HL-60/S4 (cell line): Measurements from ENCODE around the gene FSCN2.

Experiments used
- in situ Hi-C: fragments of 300-500 bp; cut with MboI; formaldehyde crosslinking; loops from 2 replicates; pipeline ENCODE4 v1.14.3; 2022; ENCODE audit warnings: low sequenced_read_pairs

Gene FSCN2

DNA sequence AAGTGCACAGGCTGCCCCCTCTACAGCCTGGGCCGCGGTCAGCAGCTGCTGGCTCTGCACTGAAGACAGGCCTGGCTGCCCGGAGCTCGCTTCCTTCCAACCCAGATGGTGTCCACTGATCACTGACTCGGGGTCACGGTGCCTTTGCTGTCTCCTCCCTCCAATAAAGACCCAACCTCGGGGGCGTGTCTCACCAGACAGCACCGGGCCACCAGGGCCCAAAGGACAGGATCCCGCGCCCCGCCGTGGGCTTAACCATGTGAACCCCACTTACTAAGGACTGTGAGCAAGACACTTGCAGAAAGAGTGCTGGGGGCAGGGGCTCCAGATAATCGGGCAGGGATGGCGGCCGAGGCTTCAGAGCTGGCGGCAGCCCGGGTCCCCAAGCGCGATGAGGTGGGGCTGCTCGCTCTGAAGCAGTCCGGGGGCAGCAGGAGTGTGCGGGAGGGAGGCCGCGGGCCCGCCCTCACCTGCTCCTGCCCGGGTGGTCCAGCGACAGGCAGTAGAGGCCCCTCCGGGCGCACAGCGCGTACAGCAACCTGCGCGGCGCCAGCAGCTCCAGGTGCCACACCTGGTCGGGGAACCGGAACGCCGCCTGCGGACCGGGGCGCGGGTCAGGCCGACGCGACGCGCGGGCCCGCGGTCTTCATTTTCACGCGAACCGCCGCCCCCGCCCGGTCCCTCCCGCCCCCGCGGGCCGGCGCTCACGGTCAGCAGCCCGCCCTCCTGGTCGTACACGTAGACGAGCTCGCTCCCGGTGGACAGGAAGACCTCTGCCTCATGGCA is 23.5 kb downstream of the FSCN2 start:
- in situ Hi-C loops, result no loop called here

- in situ Hi-C loops, result no loop called here
Measured at GRCh38 chr17:81552244-81553017, 24.3 kb downstream of the FSCN2 start, which contains the start of gene FAAP100. TSS of gene FAAP100 (minus strand) at chr17:81552353. CDS start at chr17:81552330, 23 bp downstream.

DNA sequence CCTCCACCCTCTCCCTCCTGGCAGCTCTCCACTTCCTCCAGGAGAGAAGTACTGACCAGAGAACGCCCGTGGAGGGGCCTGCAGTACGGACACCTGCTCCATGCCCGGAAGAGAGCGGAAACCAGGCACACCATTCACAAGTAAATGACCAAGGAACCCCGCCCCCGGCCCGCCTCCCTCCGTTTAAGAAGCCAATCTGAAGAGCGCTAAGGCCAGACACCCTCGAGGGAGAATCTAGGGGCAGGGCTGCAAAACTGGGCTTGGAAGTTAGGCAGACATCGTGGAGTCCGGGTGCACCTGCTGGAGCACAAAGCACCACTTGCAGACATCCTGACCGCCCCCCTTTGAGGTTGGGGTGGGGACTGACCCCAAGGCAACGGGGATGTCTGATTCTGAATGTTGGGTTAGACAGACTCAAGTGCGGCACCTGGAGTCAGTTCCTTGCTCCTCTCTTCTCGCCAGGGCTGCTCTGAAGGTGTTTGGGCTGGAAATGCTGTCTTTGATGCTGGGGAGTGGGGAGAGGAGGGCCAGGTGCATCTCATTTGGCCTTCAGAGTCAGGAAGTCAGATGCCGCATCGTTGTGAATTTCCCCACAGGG is 24.9 kb downstream of the FSCN2 start:
- in situ Hi-C loops, result no loop called here

DNA sequence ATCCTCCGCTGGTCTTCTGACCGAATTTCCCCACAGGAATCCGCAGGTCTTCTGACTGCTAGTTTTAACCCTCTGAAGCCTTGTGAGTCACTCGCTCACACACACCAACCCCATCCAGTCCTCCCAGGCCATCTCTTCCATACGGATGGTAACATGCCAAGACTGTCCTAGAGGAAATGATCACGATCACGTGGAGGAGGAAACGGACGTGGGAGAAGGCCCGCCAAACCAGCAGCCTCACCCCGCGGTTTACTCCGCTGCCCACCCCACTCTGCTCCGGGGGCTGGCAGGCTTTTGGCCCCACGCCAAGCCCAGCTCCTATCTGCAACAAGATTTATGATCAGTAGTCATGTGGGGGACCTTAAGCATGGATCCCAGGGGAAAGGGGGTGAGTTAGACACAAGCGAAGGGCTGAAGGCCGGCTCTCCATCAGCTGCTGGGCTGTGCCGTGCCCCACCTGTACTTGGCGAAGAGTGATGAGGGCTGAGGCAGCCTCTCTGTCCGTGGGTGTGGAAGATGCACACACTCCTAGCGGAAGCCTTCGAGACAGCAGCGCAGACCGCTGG is 25.5 kb downstream of the FSCN2 start:
- in situ Hi-C loops, result no loop called here

- in situ Hi-C loops, result no loop called here
Measured at GRCh38 chr17:81556175-81556691, 28.1 kb downstream of the FSCN2 start.

- in situ Hi-C loops, result no loop called here
Measured at GRCh38 chr17:81556863-81557262, 28.7 kb downstream of the FSCN2 start.

GRCh38 chr17:81557276-81558114 is 29.3 kb downstream of the FSCN2 start:
- in situ Hi-C loops, result no loop called here

DNA sequence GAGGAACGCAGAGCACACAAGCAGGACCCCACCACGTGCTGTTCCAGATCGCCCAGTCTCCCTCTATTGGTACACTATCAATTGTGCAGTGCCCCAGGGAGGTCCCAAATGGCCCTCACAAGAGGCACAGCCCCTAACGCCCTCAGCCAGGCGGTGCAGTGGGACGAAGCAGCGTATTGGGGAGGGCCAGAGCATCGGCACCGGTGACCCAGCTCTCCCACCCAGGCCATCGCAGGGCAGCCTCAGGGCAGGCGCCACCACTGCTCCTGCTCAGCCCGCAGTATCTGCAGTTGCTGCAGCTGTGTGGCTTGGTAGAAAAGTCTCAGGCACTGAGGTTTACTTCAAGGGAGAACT is 29.9 kb downstream of the FSCN2 start:
- in situ Hi-C loops, result no loop called here

GRCh38 chr17:81558941-81559806 is 31.0 kb downstream of the FSCN2 start:
- in situ Hi-C loops, result no loop called here

DNA sequence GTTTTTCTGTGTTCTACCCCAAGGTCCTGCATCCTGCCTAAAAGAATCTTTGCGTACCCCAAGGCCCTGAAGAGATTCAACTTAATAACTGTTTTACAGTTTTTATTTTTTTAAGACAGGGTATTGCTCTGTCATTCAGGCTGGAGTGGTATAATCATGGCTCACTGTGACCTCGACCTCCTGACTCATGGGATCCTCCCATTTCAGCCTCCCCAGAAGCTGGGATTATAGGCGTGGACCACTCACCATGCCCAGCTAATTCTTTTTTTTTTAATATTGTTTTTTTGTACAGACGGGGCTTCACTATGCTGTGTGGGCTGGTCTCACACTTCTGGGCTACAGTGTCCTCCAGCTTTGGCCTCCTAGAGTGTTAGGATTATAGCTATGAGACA is 33.3 kb downstream of the FSCN2 start:
- in situ Hi-C loops, result no loop called here

GRCh38 chr17:81563861-81564586 is 35.8 kb downstream of the FSCN2 start:
- in situ Hi-C loops, result no loop called here

DNA sequence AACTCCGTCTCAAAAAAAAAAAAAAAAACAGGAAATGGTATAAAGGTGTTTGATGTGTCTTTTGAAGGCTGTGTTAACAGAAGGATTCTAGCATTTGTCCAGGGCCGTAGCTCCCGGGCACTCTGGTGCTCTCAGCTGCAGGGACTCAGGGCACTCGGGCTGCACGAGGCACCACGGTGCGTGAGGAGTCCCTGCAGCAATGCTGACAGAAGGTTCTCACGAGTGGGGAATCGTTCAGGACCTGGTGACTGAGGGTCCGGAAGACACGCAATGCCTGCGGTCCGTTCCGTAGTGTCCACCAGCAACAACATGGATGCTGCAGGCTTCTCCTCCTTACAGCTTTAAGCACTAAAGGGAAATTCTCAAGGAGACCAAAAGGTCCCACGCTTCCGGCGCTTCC is 36.6 kb downstream of the FSCN2 start:
- in situ Hi-C loops, result no loop called here

GRCh38 chr17:81565231-81565630 is 37.1 kb downstream of the FSCN2 start:
- in situ Hi-C loops, result no loop called here

DNA sequence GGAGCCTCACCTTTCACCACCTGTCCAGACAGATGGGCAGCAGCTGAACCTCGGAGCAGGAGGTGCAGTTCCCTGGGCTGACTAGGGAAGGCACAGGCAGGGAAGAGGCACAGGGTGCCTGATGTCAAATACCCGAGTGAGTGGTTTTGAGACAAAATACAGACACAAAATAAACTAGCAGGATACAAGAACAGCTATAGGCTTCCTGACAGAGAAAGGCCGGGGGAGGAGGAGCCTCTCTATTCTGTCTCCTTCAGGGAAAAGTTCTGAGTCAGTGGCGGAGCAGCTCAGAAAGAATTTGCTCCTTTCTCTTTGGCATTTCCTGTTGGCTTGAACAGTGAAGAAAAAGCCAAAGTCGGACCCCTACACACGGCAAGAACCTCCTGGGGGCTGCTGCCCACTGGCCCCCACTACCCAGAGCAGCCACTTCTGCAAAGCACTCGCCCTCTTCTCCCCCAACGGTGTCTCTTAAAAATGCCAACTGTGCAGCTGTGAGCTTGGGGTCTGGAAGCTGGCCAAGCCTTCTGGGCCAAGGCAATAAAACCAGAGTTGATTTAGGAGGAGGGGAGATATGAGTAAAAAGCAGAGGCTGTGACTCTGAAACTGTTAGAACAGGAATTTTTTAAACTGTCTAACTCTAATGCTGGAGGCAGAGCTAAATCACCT is 38.4 kb downstream of the FSCN2 start:
- in situ Hi-C loops, result no loop called here

DNA sequence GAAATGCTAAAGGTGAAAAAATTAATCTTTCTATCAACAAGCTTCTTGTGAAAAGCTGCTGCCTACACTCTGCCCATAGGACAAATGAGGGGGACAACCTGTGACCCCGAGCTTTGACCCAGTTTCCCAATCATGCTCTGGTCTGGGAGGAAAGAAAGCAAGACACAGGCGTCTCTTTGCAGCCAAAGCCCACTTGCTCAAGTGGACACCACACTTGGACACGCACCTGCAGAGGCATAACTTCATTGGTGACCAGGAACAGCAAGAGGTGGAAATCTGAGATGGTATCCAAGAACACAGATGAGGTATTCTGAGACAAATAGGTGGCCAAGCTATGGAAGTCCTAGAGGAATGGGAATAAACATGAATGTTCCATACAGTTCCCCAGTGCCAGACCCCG is 39.0 kb downstream of the FSCN2 start:
- in situ Hi-C loops, result no loop called here

- in situ Hi-C loops, result no loop called here
Measured at GRCh38 chr17:81568416-81568815, 40.2 kb downstream of the FSCN2 start.

- in situ Hi-C loops, result no loop called here
Measured at GRCh38 chr17:81569986-81570514, 41.9 kb downstream of the FSCN2 start.

DNA sequence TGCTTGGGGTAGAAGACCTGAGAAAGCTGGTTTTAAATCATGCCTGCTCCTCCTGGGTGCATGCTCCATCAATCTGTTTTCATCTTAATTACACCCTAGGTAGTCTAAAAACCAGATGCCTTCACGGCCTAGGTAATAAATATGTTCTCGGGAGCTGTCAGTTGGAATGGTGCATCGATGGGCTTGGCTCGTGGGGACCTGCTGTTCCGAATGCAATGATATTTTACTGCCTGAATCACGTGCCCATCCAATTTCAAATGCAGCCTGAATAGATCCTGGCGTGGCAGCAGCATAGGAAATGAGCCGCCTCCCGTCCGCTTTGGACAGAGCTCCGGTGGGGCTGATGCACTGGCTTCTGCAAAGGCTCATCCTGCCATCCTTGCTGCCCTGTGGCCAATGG is 42.8 kb downstream of the FSCN2 start:
- in situ Hi-C loops, result no loop called here
